GM18907 (cell line): ENCODE results near the gene ALKBH8.
"Not testable (repeated sequence)": the region's sequence is repeated elsewhere in the genome, so short reads cannot be mapped to it uniquely, and the experiment has no call there.

Experiments used
- ATAC-seq: cut with Tn5 transposase; IDR thresholded peaks from one replicate; pipeline ENCODE4 v1.9.1; 2021; ENCODE audit warnings: mild to moderate bottlenecking, moderate library complexity; ENCODE audit not compliant: unreplicated experiment

ALKBH8 gene

GRCh38 chr11:107565219-107565937 lies at the start of gene ALKBH8:
Gene ALKBH8, minus strand, starts transcription at chr11:107565735. Its CDS starts 4,842 bp downstream, at chr11:107560893.
- peak; percentile 89 for ATAC-seq

- ATAC-seq = no peak
Observed at GRCh38 chr11:107612445-107612844, 46.9 kb upstream of the ALKBH8 start.

- no peak for ATAC-seq
Observed at GRCh38 chr11:107609400-107610218, 44.1 kb upstream of the ALKBH8 start.

GRCh38 chr11:107608809-107609208 lies 43.3 kb upstream of the ALKBH8 start:
- ATAC-seq = no peak

- ATAC-seq = no peak
Observed at GRCh38 chr11:107606141-107606540, 40.6 kb upstream of the ALKBH8 start.

GRCh38 chr11:107605061-107606006 lies 39.8 kb upstream of the ALKBH8 start:
- ATAC-seq = no peak

- peak; percentile 75 for ATAC-seq
Observed at GRCh38 chr11:107598225-107599139, 32.9 kb upstream of the ALKBH8 start.

GRCh38 chr11:107594736-107595135 lies 29.2 kb upstream of the ALKBH8 start:
- ATAC-seq = no peak

GRCh38 chr11:107593951-107594350 lies 28.4 kb upstream of the ALKBH8 start:
- no peak for ATAC-seq

- ATAC-seq = no peak
Observed at GRCh38 chr11:107592813-107593212, 27.3 kb upstream of the ALKBH8 start.

GRCh38 chr11:107592231-107592590 lies 26.7 kb upstream of the ALKBH8 start:
- no peak for ATAC-seq

- ATAC-seq = peak; percentile 39
Observed at GRCh38 chr11:107591378-107592230, 26.1 kb upstream of the ALKBH8 start.

GRCh38 chr11:107590460-107591377 lies 25.2 kb upstream of the ALKBH8 start, which contains the start of gene ELMOD1:
Gene ELMOD1, plus strand, starts transcription at chr11:107591147. Its CDS starts 27,043 bp downstream, at chr11:107618190.
- peak; percentile 61 for ATAC-seq

GRCh38 chr11:107587306-107587979 lies 21.9 kb upstream of the ALKBH8 start:
- no peak for ATAC-seq

- ATAC-seq = no peak
Observed at GRCh38 chr11:107583629-107584195, 18.2 kb upstream of the ALKBH8 start.

GRCh38 chr11:107581147-107581546 lies 15.6 kb upstream of the ALKBH8 start:
- ATAC-seq = no peak

- ATAC-seq = not testable (repeated sequence)
Observed at GRCh38 chr11:107579169-107579568, 13.6 kb upstream of the ALKBH8 start.
